HG03064 (cell line): ENCODE data around the gene SREBF2.

Source experiments
- ATAC-seq: cut with Tn5 transposase; IDR thresholded peaks from one replicate; pipeline ENCODE4 v1.9.1; 2021; ENCODE audit warnings: low read depth; ENCODE audit not compliant: unreplicated experiment

The SREBF2 gene

GRCh38 chr22:41875531-41876270 lies 42.8 kb downstream of the SREBF2 start:
- ATAC-seq = no peak

- ATAC-seq = no peak
These were observed 43.4 kb downstream of the SREBF2 start for GRCh38 chr22:41876275-41876674.

- no peak for ATAC-seq
These were observed 43.8 kb downstream of the SREBF2 start for GRCh38 chr22:41876675-41877074.

GRCh38 chr22:41880653-41881052 lies 47.7 kb downstream of the SREBF2 start:
- ATAC-seq = no peak

- no peak for ATAC-seq
These were observed 50.5 kb downstream of the SREBF2 start for GRCh38 chr22:41883400-41883799.

GRCh38 chr22:41885116-41885515 lies 52.2 kb downstream of the SREBF2 start:
- no peak for ATAC-seq

GRCh38 chr22:41885516-41885915 lies 52.6 kb downstream of the SREBF2 start:
- no peak for ATAC-seq

- no peak for ATAC-seq
These were observed 55.8 kb downstream of the SREBF2 start for GRCh38 chr22:41888627-41889200.

GRCh38 chr22:41891407-41891806 lies 58.5 kb downstream of the SREBF2 start:
- ATAC-seq = no peak

GRCh38 chr22:41892721-41893120 lies 59.8 kb downstream of the SREBF2 start:
- no peak for ATAC-seq

GRCh38 chr22:41893591-41894375 lies 60.9 kb downstream of the SREBF2 start:
- no peak for ATAC-seq

GRCh38 chr22:41898645-41899044 lies 65.7 kb downstream of the SREBF2 start:
- ATAC-seq = no peak

GRCh38 chr22:41899110-41899509 lies 66.2 kb downstream of the SREBF2 start:
- no peak for ATAC-seq

GRCh38 chr22:41899992-41900651 lies 67.2 kb downstream of the SREBF2 start:
- ATAC-seq = no peak

- ATAC-seq = no peak
These were observed 67.9 kb downstream of the SREBF2 start for GRCh38 chr22:41900652-41901312.

GRCh38 chr22:41902016-41902415 lies 69.1 kb downstream of the SREBF2 start:
- ATAC-seq = no peak

GRCh38 chr22:41902932-41903421 lies 70.1 kb downstream of the SREBF2 start:
- ATAC-seq = no peak

GRCh38 chr22:41904450-41905410 lies 71.8 kb downstream of the SREBF2 start:
- ATAC-seq = no peak
